AG04449 (cell line): Measurements from ENCODE around the gene MBD2.

Experiments used
- CTCF ChIA-PET: fragments of 350-600 bp; formaldehyde crosslinking; extraction: SDS; loops from one replicate; lab custom pipeline; 2021; ENCODE audit warnings: antibody characterized with exemption; lab: Yijun Ruan, JAX
- POLR2A ChIA-PET: fragments of 400-600, 350-600 bp; formaldehyde crosslinking; extraction: SDS; loops from one replicate; lab custom pipeline; 2020; ENCODE audit warnings: antibody characterized with exemption, inconsistent platforms; lab: Yijun Ruan, JAX
- DNase-seq: peaks from one replicate; pipeline ENCODE4 v3.0.0-alpha.2; 2010; ENCODE audit warnings: low read depth, low spot score
- H3K4me3 ChIP-seq: 2 replicates; pipeline ENCODE4 v1.5.1; 2011; ENCODE audit warnings: low read depth, mild to moderate bottlenecking, control low read depth, low read length
- CTCF ChIP-seq: IDR thresholded peaks from one replicate; pipeline ENCODE4 v1.5.1; 2011; ENCODE audit warnings: mild to moderate bottlenecking, moderate library complexity, low read length, control low read depth, inconsistent platforms; ENCODE audit not compliant: insufficient read depth; ENCODE audit errors: missing control alignments

Gene MBD2

GRCh38 chr18:54102123-54102522 lies 122.3 kb downstream of the MBD2 start:
- TF ChIP-seq CTCF = no peak
- no peak overlapping the region for H3K4me3 ChIP-seq
- DNase-seq = no peak
- CTCF ChIA-PET = interaction anchor here (1.8 kb wide), 1 partner anchor 26 kb away, joined by 4 read pairs; no protein-coding TSS in a partner anchor
- POLR2A ChIA-PET = no interaction called here
